HG03103 (cell line): ENCODE data around the gene PSMB9.
"Not testable (repeated sequence)": the region's sequence is repeated elsewhere in the genome, so short reads cannot be mapped to it uniquely, and the experiment has no call there.

Experiments used
- ATAC-seq: cut with Tn5 transposase; IDR thresholded peaks from one replicate; pipeline ENCODE4 v1.9.1; 2021; ENCODE audit warnings: low read depth; ENCODE audit not compliant: unreplicated experiment

PSMB9 gene

DNA sequence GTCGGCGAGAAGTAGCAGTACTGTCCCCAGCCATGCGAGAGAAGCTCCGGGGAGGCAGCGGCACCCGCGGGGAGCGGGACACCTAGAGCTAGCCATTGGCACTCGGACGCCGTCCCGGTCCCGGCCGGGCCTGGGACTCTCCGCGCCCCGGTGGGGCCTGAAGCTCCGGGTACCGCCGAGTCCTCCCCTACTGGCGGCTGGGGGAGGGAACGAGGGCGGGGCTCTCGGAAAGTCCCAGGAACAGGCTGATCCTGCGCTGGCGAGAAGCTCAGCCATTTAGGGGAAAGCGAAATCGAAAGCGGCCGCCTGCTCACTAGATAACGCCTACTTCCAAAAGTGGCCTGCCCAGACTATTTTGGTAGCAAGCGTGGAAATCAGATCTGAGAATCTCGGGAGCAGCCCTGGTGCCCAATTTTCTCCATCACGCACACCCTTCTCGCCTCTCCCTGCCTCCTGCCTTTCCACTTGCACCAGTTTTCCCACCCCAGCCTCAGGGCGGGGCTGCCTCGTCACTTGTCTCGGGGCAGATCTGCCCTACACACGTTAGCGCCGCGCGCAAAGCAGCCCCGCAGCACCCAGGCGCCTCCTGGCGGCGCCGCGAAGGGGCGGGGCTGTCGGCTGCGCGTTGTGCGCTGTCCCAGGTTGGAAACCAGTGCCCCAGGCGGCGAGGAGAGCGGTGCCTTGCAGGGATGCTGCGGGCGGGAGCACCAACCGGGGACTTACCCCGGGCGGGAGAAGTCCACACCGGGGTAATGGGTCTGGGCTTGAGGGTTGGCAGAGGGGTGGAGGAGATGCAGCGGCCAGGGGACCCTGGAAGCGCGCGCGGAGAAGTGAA is at the start of gene PSMB9, which contains the start of gene TAP1:
Gene PSMB9 (plus strand): TSS at position 652 of the 835 bp plus-strand sequence. CDS start 38 bp downstream, at position 690.
Gene TAP1 (minus strand): TSS at position 164 of the 835 bp plus-strand sequence. CDS start 68 bp downstream, at position 96.
- ATAC-seq = peak; percentile 65

DNA sequence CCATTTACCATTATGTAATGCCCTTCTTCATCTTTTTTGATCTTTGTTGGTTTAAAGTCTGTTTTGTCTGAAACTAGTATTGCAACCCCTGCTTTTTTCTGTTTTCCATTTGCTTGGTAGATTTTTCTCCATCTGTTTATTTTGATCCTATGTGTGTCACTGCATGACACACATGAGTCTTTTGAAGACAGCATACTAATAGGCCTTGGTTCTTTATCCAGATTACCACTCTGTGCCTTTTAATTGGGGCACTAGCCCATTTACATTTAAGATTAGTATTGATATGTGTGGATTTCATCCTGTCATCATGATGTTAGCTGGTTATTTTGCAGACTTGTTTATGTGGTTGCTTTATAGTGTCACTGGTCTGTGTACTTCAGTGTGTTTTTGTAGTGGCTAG is 48.6 kb upstream of the PSMB9 start:
- not testable (repeated sequence) for ATAC-seq

GRCh38 chr6:32807020-32807580 is 46.9 kb upstream of the PSMB9 start:
- ATAC-seq = no peak

GRCh38 chr6:32809171-32809570 is 44.8 kb upstream of the PSMB9 start:
- ATAC-seq = no peak

GRCh38 chr6:32814145-32814544 is 39.8 kb upstream of the PSMB9 start:
- no peak for ATAC-seq

DNA sequence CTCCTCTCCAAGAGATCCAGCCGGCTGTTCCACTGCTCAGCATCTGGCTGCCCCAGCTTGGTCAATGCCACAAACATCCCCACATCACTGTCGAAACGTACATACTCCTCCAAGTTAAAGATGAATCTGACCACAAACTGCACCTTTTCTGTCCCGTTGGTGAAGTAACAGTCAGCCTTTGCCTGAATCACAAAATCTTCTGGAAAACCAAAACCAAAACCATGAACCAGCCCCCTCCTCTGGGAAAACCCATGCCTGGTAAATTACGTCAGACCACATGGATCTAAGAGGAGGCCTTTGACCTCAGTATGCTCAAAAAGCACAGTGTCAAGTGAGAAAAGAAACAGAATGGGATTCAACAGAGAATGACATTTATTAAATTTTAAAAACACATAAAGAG is 38.9 kb upstream of the PSMB9 start:
- ATAC-seq = no peak

- no peak for ATAC-seq
Measured at GRCh38 chr6:32815996-32816395, 38.0 kb upstream of the PSMB9 start.

DNA sequence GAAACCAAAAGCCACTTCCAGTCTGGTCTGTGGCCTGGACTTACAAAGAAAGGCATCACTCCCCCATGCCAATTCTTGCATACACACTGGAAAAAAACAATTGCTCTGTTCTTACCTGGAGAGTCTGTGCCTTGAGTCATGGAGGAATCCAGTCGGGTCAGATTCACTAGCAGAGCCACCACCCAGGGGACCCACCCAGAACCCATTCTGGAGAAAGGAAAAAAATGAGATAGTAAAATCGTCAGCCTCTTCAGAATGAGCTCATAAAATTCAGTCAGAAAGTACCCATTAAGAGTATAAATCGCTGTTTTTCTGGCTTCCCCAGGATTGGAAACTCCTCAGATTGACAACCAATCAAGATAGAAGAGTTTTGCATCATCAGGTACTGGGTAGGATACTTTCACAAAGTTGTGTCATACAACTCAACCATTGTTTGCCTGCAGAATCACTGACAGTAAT is 37.2 kb upstream of the PSMB9 start, which contains the start of gene HLA-DOB:
Gene HLA-DOB (minus strand): TSS at position 257 of the 459 bp plus-strand sequence. CDS start 51 bp downstream, at position 206.
- no peak for ATAC-seq

DNA sequence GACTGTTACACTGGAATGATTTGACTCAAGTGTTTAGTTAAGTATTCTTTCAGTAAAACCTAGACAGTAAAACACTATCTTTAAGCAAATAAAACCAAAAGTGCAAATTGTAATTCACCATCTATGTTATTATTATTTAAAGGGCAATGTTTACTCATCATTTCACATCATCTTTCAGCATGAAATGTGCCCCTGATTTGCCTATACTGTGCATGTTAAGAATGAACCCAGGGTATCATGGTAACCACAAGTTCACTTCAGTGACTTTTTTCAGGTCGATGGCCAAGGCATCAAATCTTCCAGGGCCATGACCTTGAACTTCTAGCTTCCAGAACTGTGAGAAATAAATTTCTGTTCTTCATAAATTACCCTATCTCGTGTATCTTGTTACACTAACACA is 35.1 kb upstream of the PSMB9 start:
- no peak for ATAC-seq

- ATAC-seq = no peak
Measured at GRCh38 chr6:32819729-32820128, 34.3 kb upstream of the PSMB9 start.

- no peak for ATAC-seq
Measured at GRCh38 chr6:32825966-32826365, 28.0 kb upstream of the PSMB9 start.

- no peak for ATAC-seq
Measured at GRCh38 chr6:32827025-32827424, 27.0 kb upstream of the PSMB9 start.

- no peak for ATAC-seq
Measured at GRCh38 chr6:32829495-32829894, 24.5 kb upstream of the PSMB9 start.

DNA sequence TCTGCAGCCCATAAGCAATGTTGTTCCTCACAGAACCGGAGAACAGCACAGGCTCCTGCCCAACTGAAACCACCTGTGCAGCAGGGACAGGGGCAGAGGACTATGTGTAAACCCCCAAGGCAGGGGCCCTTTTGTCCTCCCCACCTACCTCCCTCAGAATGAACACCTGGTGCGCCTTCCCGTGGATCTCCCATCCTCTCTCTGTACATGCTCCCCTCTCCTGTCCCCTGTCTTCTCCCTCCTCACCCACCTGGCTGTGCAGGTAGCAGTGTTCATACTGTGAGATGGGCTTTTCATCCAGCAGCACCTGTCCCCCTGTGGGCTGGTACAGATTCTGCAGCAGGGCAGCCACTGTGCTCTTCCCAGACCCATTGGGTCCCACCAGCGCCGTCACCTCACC is 24.0 kb upstream of the PSMB9 start:
- ATAC-seq = no peak

- ATAC-seq = no peak
Measured at GRCh38 chr6:32830936-32831335, 23.1 kb upstream of the PSMB9 start.

- ATAC-seq = no peak
Measured at GRCh38 chr6:32832535-32832934, 21.5 kb upstream of the PSMB9 start.

GRCh38 chr6:32833664-32834063 is 20.3 kb upstream of the PSMB9 start:
- ATAC-seq = no peak

DNA sequence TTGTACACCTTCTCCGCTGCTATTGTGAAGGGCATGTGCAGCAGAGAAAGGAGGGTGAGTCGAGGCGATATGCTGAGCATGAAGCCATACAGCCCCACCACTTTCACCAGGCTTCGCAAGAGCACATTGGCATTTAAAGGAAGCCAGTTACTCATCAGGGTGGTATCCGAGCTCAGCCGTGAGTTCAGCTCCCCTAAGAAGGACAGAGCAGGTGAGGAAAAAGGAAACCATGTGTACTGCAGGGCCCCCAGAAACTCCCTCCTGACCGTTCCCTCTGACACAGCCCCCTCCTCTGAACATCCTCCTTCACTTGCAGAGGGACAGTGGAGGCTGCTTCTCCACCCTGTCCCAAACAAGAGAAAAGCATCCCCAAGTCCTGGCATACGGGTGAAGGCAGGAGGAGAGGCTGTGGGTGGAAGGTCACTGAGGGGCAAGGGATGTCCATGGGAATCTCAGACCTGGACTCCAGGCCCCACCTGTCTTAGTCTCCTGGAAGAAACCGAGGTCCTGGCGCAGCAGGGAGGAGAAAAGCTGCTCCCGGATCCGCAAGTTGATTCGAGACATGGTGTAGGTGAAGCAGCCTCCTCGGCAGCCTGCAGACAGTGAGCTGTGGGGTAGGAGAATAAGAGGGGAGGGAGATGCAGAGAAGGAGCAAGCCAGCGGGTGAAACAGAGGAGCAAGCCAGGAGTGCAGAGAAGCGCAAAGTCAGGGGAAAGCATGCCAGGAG is 18.7 kb upstream of the PSMB9 start:
- no peak for ATAC-seq

GRCh38 chr6:32836873-32837272 is 17.1 kb upstream of the PSMB9 start:
- no peak for ATAC-seq

- ATAC-seq = no peak
Measured at GRCh38 chr6:32837651-32838113, 16.3 kb upstream of the PSMB9 start.
